PC-3 (cell line): ENCODE measurements around the gene PCBP1. TPM values are rescaled to one million over a fixed set of nuclear protein-coding genes. Genes with fewer than 3 reads are reported as not detected.

Experiments used
- ATAC-seq: fragments of 200-7000 bp; cut with Tn5 transposase; 2 replicates; pipeline ENCODE4 v1.9.1; 2020; ENCODE audit warnings: mild to moderate bottlenecking, moderate library complexity
- BruUV-seq: library from RNA; stranded (reverse); fragments of 400-500 nt; replicated peaks from 2 replicates; lab custom pipeline; 2021; lab: Mats Ljungman, UMichigan
- CTCF ChIA-PET: fragments of 300-600 bp; sonication (Branson Sonifier 250); formaldehyde crosslinking; loops from one replicate; lab custom pipeline; 2022; ENCODE audit warnings: antibody characterized with exemption; lab: Charles Lee
- POLR2A ChIA-PET: fragments of 300-600 bp; sonication (Branson Sonifier 250); formaldehyde crosslinking; loops from one replicate; lab custom pipeline; 2022; ENCODE audit warnings: antibody characterized with exemption; ENCODE audit not compliant: unreplicated experiment; lab: Charles Lee
- DNase-seq: peaks from one replicate; pipeline ENCODE4 v3.0.0-alpha.2; 2015
- H2AFZ ChIP-seq: fragments of 300-600 bp; sonication (generic); 2 replicates; pipeline ENCODE4 v1.6.0; 2016; ENCODE audit warnings: antibody characterized with exemption, low read length
- H3F3A ChIP-seq: fragments of 300-600 bp; sonication (generic); one replicate; pipeline ENCODE4 v1.6.0; 2017; ENCODE audit warnings: antibody characterized with exemption, low read length, control low read depth, mild to moderate bottlenecking; ENCODE audit not compliant: unreplicated experiment
- H3K27ac ChIP-seq: fragments of 300-600 bp; sonication (generic); 2 replicates; pipeline ENCODE4 v1.5.1; 2016; ENCODE audit warnings: mild to moderate bottlenecking, low read length
- H3K27me3 ChIP-seq: fragments of 300-600 bp; sonication (generic); 2 replicates; pipeline ENCODE4 v1.6.1; 2016; ENCODE audit warnings: low read length, mixed read lengths
- H3K36me3 ChIP-seq: fragments of 300-600 bp; sonication (generic); 2 replicates; pipeline ENCODE4 v1.6.1; 2016; ENCODE audit warnings: low read depth, mixed run types, low read length, mixed read lengths
- H3K4me1 ChIP-seq: fragments of 300-600 bp; sonication (generic); 2 replicates; pipeline ENCODE4 v1.5.1; 2016; ENCODE audit warnings: low read length; ENCODE audit not compliant: insufficient read depth
- H3K4me2 ChIP-seq: fragments of 300-600 bp; sonication (generic); 2 replicates; pipeline ENCODE4 v1.6.0; 2016; ENCODE audit warnings: low read length
- H3K4me3 ChIP-seq: fragments of 300-600 bp; sonication (generic); 2 replicates; pipeline ENCODE4 v1.5.1; 2016; ENCODE audit warnings: mild to moderate bottlenecking, low read length, mixed read lengths
- H3K79me2 ChIP-seq: fragments of 300-600 bp; sonication (generic); 2 replicates; pipeline ENCODE4 v1.6.1; 2017; ENCODE audit warnings: low read length, mixed read lengths
- H3K9ac ChIP-seq: fragments of 300-600 bp; sonication (generic); 2 replicates; pipeline ENCODE4 v1.6.0; 2016; ENCODE audit warnings: mild to moderate bottlenecking, low read length
- H3K9me2 ChIP-seq: fragments of 300-600 bp; sonication (generic); replicated peaks from 2 replicates; pipeline ENCODE4 v1.6.1; 2016; ENCODE audit warnings: mixed run types, low read length, mixed read lengths
- H3K9me3 ChIP-seq: fragments of 300-600 bp; sonication (generic); 2 replicates; pipeline ENCODE4 v1.6.1; 2016; ENCODE audit warnings: low read length, mixed read lengths
- H4K20me1 ChIP-seq: fragments of 300-600 bp; sonication (generic); 2 replicates; pipeline ENCODE4 v1.6.1; 2016; ENCODE audit warnings: low read length, mixed read lengths
- CTCF ChIP-seq: fragments of 300-600 bp; sonication (generic); conservative IDR thresholded peaks from 2 replicates; pipeline ENCODE4 v1.5.1; 2017; ENCODE audit warnings: antibody characterized with exemption, low read depth, mild to moderate bottlenecking, low read length
- EZH2 ChIP-seq: fragments of 300-600 bp; sonication (generic); IDR thresholded peaks from one replicate; pipeline ENCODE4 v1.6.1; 2017; ENCODE audit warnings: antibody characterized with exemption, mild to moderate bottlenecking, low read length; ENCODE audit not compliant: unreplicated experiment
- EZH2phosphoT487 ChIP-seq: fragments of 300-600 bp; sonication (generic); IDR thresholded peaks from 2 replicates; pipeline ENCODE4 v1.6.1; 2018; ENCODE audit warnings: mild to moderate bottlenecking, antibody characterized with exemption, low read length, borderline replicate concordance
- intact Hi-C: fragments of 100-400 bp; cut with micrococcal nuclease; formaldehyde crosslinking; loops from 2 replicates; pipeline ENCODE4 v1.9.0; 2023
- total RNA-seq: library from RNA; depleted of rRNA; stranded (reverse); fragments of >200 nt; gene quantifications from 2 replicates; pipeline ENCODE4 v1.2.3, GENCODE V29; 2014

PCBP1 gene
- total RNA-seq, 1 experiment from 2014 or later = 39.2 TPM

DNA sequence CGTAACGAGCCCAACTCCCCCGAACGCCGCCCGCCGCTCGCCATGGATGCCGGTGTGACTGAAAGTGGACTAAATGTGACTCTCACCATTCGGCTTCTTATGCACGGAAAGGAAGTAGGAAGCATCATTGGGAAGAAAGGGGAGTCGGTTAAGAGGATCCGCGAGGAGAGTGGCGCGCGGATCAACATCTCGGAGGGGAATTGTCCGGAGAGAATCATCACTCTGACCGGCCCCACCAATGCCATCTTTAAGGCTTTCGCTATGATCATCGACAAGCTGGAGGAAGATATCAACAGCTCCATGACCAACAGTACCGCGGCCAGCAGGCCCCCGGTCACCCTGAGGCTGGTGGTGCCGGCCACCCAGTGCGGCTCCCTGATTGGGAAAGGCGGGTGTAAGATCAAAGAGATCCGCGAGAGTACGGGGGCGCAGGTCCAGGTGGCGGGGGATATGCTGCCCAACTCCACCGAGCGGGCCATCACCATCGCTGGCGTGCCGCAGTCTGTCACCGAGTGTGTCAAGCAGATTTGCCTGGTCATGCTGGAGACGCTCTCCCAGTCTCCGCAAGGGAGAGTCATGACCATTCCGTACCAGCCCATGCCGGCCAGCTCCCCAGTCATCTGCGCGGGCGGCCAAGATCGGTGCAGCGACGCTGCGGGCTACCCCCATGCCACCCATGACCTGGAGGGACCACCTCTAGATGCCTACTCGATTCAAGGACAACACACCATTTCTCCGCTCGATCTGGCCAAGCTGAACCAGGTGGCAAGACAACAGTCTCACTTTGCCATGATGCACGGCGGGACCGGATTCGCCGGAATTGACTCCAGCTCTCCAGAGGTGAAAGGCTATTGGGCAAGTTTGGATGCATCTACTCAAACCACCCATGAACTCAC, 673 bp downstream of the PCBP1 start:
- Histone ChIP-seq H3K27ac (peak overlapping the region; percentile 100), H3K4me2 (peak overlapping the region; percentile 98), H3K9ac (peak overlapping the region; percentile 100), H3K9me2 (no peaks in the 10 kb centered on the region), H3K36me3 (peaks cover 15% of the 10 kb centered on the region), H3F3A (peaks cover 15% of the 10 kb centered on the region), H4K20me1 (peaks cover 10% of the 10 kb centered on the region), H3K9me3 (no peaks in the 10 kb centered on the region), H3K79me2 (peaks cover 56% of the 10 kb centered on the region), H3K27me3 (no peaks in the 10 kb centered on the region), H3K4me3 (peak overlapping the region; percentile 95), H2AFZ (peak overlapping the region; percentile 52), H3K4me1 (peaks cover 49% of the 10 kb centered on the region)
- CTCF ChIA-PET = no interaction called here
- POLR2A ChIA-PET = interaction anchor here (1.0 kb wide), 1 partner anchor 54 kb away, joined by 3 read pairs; no protein-coding TSS in a partner anchor
- intact Hi-C loops = loop anchor here (2.0 to 5.0 kb wide), 2 partner anchors 34 to 55 kb away; no protein-coding TSS in a partner anchor
- peak; percentile 41 for DNase-seq
- BruUV-seq = TSS peak; percentile 74
- peak; percentile 8; the same call in 1 of the 2 replicates for ATAC-seq
- TF ChIP-seq CTCF (no peak), EZH2phosphoT487 (no peak), EZH2 (no peak)

DNA sequence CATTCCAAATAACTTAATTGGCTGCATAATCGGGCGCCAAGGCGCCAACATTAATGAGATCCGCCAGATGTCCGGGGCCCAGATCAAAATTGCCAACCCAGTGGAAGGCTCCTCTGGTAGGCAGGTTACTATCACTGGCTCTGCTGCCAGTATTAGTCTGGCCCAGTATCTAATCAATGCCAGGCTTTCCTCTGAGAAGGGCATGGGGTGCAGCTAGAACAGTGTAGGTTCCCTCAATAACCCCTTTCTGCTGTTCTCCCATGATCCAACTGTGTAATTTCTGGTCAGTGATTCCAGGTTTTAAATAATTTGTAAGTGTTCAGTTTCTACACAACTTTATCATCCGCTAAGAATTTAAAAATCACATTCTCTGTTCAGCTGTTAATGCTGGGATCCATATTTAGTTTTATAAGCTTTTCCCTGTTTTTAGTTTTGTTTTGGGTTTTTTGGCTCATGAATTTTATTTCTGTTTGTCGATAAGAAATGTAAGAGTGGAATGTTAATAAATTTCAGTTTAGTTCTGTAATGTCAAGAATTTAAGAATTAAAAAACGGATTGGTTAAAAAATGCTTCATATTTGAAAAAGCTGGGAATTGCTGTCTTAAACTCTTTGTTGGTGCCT, 1.4 kb downstream of the PCBP1 start:
- Histone ChIP-seq H3K9me2 (no peaks in the 10 kb centered on the region), H4K20me1 (peaks cover 10% of the 10 kb centered on the region), H3K4me2 (peak overlapping the region; percentile 98), H3K9ac (peak overlapping the region; percentile 100), H3K9me3 (no peaks in the 10 kb centered on the region), H3K4me3 (peak overlapping the region; percentile 95), H3K79me2 (peaks cover 55% of the 10 kb centered on the region), H3K27ac (peak overlapping the region; percentile 100), H3K36me3 (peaks cover 15% of the 10 kb centered on the region), H3K4me1 (peaks cover 41% of the 10 kb centered on the region), H3F3A (peaks cover 15% of the 10 kb centered on the region), H2AFZ (no peak overlapping the region), H3K27me3 (no peaks in the 10 kb centered on the region)
- BruUV-seq = no TSS peak
- no peak for DNase-seq
- ChIA-PET POLR2A (interaction anchor here (1.0 kb wide), 1 partner anchor 54 kb away, joined by 3 read pairs; no protein-coding TSS in a partner anchor), CTCF (no interaction called here)
- TF ChIP-seq CTCF (no peak), EZH2 (no peak), EZH2phosphoT487 (no peak)
- intact Hi-C loops = loop anchor here (2.0 to 5.0 kb wide), 2 partner anchors 34 to 54 kb away; no protein-coding TSS in a partner anchor
- ATAC-seq = no peak
